Measurements from ENCODE around the gene TTC39B.

Gene TTC39B

DNA sequence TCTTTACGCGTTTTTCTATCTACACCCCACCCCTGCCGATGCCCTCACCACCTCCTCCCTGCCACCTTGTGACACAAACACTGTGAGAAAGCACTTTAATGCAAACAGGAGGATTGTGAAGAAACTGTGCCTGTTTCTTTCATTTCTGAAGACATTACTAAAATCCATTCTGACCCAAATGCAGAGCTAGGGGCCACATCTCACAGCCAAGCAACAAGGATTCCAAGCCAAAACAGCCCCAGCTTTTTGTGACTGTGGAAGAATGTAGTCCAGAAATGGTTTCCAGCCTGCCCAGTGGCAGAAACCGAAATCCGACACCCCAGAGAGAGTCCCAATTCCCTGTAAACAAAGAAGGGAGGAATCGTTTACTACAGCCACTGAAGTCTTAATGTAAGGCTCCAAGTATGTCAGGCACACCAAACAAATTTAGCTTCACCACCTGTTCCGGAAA, 190.9 kb downstream of the TTC39B start:
- DNase-seq: no peak

DNA sequence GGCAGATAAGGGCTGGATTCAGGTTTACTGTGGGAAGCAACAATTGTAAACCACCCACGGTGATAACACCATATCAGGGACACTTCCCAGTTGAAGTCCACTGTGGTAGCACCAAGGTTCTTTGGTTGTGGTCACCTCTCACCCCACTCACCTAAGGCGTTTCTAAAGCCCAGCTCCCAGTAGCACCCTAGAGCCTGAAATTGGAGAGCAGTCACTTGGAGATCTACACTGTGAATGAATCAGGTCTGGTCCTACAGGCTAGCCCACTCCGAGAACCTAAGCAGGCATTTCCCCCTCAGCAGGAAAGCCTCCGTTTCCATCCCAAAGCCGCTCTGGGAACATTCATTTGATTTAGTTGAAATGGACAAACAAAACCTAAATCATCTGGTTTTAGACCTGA, 191.3 kb downstream of the TTC39B start:
- DNase-seq: no peak

DNA sequence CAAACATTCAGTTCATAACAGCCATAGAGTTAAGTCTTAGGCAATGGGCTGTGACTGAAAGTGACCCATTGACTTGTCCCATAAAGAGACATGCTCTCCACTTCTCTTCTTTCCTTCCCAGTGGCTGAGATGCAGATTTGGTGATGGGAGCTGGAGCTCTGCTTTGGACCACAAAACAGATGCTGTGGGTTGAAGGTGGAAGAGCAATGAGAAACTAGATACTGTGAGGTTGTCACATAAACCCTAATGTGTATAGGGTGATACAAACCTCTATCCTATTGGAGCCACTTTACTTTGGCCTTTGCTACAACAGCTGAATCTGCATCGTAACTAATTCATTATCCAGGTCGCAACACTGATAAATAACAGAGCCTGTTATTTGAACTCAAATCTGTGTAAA, 192.0 kb downstream of the TTC39B start:
- DNase-seq: no peak
